HG03139 (cell line): Measurements from ENCODE around the gene NQO1.

Experiments
- ATAC-seq: cut with Tn5 transposase; IDR thresholded peaks from one replicate; pipeline ENCODE4 v1.9.1; 2021; ENCODE audit not compliant: unreplicated experiment

NQO1 gene

DNA sequence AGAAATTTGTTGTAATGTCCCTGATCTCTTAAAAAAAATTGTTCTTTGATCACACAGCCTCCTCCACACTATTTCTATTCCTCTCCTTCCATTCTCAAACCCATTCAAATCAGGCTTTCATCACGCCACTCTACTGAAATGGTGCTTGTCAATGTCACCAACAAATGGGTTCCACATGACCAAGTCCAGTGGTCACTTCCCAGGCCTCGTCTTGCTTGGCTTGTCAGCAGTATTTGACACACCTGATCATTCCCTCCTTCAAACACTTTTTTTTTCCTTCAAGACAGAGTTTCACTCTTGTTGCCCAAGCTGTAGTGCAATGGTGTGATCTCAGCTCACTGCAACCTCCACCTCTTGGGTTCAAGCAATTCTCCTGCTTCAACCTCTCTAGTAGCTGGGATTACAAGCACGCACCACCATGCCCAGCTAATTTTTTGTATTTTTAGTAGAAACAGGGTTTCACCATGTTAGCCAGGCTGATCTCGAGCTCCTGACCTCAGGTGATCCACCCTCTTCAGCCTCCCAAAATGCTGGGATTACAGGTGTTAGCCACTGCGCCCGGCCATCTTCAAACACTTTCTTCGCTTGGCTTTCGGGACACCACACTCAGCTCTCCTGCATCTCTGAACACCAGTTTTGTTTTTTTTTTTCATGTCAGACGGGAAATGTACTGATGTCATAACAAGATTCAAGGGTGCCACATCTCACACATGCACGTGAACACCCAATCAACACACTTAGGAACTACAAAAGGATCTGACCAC lies 18.3 kb downstream of the NQO1 start:
- ATAC-seq, result no peak

DNA sequence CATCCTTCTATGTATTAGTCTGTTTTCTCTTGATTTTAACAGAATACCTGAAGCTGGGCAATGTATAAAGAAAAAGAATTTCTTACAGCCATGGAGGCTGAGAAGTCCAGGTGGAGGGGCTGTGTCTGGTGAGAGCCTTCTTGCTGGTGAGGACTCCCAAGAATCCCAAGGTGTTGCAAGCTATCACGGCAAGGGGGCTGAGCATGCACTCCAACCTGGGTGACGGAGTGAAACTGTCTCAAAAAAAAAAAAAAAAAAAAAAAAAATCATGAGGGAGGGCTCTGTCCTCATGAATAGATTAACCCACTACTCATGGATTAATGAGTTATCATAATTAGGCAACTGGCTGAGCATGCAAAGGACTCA lies 19.4 kb downstream of the NQO1 start:
- no peak for ATAC-seq

DNA sequence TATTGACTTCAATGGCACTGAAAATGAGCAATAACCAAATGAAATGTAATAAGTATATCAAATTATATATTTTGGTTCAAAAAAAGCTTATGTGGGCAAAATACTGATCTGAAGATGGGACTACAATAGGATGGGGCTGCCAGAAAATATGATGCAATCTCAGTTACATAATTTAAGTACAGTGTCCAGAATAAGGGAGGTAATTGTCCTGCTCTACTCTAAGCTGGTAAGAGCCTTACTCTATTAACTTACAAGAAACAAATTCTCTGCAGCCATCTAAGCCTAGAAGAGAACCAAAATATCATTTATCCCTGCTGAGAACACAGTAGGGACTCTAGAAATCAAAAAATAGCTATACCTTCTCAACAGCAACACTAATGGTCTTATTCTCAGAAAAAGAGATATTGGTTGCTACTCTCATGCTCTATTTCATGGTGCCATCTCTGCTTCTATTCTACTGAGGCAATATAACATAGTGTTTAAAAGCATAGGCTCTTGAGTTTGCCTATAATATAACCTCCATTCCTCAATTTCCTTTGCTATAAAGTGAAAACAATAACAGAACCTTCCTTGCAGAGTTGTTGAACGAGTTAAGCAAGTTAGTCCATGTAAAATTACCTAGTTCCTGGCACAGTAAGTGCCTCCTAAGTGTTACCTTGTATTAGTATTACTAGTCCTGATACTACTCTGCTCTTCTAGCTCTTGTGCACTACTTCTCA lies 19.9 kb downstream of the NQO1 start:
- ATAC-seq, result no peak

DNA sequence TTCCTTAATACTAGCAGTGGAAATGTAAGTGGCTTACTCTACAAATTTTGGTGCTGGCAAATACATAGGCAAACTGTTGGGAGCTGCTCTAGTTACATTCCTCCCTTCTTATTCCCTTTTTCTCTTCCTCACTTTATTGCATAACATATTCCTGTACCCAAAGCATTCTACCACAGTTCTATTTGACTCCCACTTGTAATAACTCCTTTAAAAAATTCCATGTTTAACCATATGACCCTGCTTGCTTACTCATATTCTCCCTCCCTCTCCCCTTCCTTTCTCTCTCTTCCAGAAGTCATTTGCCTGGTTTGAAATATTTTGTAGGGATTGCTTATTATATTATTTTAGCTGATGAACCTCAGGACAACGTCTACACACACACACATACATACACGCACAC lies 22.7 kb downstream of the NQO1 start:
- no peak for ATAC-seq

DNA sequence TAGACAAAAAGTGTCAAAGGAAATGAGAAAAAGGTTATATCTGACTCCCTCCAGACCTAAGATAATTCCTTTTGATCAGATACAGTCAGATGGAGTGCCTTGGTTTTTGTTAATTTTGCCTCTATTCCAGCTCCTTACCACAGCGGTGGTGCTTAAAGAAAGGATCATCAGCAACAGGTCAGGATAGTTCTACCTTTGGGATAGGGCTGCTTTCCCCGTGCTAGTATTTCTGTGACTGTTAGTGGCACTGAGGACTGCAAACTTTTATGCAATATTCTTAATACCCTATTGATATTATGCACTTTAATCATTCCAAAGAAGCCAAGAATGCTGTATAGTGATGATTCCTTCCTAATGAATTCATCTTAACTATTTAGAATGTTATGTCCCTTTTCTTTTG lies 24.5 kb downstream of the NQO1 start:
- no peak for ATAC-seq

DNA sequence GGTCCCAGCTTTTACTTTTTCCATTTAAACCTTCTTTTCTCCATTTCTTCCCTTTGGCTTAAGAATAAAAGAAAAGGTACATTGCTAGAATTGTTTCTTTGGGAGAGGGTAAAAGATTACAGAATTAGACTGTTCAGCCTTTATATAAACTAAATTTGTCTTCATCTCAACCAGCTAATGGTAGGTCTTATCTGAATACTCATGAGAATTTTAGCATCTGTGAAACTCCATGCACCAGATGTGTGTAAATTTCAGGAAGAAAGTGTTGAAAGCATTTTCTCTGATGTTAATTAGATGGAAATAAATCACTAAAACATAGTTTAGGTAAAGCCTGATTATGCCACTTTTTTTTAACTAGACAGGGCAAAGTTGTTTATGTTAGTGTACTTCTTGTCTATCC lies 24.9 kb downstream of the NQO1 start:
- ATAC-seq, result no peak

DNA sequence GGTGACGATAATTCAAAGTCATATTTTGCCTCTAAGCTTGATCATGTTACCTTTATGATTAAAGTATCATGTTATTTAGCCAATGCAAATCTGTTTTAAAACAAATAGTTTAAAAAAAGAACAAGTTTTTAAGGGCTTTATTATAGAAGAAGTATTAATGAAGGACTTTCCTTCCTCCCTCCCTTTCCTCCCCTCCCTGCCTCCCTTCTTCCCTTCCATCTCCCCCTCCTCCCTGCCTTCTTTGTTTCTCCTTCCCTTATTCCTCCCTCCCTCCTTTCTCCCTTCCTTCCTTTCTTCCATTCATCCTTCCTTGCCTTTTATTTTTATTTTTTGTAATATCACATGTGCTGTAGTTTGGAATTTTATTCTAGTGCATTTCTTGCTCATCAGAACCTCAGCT lies 26.4 kb downstream of the NQO1 start:
- no peak for ATAC-seq

DNA sequence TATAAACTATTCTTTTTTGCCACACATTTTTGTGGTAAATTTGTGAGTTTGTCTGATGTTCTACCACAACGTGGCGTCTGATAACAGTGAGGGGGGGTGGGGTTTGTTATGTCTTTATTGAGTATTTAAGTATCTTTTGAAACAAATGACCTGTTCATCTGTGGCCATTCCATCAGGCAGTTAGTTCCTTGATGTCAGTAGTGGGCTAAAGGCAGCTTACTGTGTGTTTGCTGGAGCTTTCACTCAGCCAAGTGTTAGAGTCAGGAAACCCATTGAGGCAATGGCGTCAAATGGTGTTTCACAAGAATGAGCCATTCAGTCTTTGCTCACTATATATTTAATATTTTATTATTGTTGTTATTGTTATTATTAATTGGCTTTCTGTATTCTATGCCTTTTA lies 28.0 kb downstream of the NQO1 start:
- no peak for ATAC-seq

DNA sequence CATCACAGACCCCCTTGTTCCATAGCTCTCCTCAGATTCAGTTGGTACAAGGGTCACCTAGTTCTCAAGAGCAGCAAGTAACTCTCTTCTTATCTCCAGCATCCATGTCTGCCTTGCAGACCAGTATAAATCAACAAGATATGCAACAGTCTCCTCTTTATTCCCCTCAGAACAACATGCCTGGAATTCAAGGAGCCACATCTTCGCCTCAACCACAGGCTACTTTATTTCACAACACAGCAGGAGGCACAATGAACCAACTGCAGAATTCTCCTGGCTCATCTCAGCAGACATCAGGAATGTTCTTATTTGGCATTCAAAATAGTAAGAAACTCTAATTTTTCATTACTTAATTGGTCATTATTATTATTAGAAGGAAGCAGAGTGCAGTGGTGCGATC lies 32.4 kb downstream of the NQO1 start:
- no peak for ATAC-seq

DNA sequence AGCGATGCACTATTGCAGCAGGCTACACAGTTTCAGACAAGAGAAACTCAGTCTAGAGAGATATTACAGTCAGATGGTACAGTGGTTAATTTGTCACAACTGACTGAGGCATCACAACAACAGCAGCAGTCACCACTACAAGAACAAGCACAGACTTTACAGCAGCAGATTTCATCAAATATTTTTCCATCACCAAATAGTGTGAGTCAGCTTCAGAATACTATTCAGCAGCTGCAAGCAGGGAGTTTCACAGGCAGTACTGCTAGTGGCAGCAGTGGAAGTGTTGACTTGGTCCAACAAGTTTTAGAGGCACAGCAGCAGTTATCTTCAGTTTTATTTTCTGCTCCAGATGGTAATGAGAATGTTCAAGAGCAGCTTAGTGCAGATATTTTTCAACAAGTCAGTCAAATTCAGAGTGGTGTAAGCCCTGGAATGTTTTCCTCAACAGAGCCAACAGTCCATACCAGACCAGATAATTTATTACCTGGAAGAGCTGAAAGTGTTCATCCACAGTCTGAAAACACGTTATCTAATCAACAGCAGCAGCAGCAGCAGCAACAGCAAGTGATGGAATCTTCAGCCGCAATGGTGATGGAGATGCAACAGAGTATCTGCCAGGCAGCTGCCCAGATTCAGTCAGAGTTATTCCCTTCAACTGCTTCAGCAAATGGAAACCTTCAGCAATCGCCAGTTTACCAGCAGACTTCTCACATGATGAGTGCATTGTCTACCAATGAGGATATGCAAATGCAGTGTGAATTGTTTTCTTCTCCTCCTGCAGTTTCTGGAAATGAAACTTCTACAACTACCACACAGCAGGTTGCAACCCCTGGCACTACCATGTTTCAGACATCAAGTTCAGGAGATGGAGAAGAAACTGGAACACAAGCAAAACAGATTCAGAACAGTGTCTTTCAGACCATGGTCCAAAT lies 34.1 kb downstream of the NQO1 start:
- no peak for ATAC-seq

DNA sequence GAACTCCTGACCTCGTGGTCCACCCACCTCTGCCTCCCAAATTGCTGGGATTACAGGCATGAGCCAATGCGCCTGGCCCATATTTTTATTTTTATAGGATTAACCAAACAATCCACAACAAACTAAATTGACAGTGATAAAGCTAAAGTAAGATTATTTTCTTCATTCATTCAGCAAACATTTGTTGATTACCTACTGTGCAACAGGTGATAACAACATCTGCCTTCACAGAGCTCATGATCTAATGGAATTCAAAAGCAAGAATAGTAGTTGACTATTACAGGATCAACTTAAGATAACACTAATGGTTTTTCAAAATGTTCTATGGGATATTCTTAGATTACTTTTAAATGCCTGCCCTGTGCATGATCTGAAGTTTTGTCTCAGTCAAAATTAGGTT lies 37.8 kb downstream of the NQO1 start:
- no peak for ATAC-seq

DNA sequence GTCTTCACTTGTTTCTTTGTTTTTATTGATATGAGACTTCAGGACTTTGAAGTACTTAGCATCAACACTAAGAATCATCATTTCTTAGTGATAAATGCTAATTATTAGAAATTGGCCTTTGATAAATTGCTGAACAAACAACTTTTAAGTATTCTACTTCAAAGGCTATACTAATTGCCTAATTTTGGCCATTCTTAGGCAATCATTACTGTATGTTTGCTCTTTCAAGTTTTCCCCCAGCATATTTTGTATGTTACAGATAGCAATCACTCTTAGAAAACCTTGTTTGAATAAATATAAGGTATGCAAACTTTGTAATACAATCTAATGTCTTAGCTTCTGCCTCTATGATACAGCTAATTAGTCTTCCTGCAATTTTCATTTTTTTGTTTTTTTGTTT lies 46.0 kb downstream of the NQO1 start:
- no peak for ATAC-seq

DNA sequence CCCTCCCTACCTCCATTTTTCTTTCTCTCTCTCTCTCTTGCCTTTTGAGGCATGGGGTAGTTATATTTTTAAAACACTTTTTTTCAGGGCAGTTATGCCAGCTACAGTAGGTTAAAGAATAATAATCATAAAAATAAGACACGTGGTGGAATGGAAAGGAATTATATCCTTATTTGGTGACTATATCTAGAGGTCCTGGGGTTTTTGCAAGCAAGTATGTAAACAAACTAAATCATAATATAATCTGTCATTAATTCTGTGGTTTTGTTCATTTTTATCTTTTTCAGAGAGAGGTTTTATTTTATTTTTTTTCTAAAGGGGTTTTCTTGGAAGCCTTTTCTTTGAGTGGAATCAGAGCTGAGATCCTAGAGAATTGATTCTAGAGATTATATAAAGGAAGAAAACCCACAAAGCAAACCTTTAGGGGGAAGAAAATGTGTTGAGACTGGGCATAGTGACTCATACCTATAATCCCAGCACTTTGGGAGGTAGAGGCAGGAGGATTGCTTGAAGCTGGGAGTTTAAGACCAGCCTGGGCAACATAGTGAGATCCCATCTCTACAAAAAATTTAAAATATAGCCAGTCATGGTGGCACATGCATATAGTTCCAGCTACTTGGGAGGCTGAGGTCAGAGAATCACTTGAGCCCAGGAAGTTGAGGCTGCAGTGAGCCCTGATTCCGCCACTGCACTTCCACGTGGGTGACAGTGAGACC lies 53.2 kb downstream of the NQO1 start:
- no peak for ATAC-seq

DNA sequence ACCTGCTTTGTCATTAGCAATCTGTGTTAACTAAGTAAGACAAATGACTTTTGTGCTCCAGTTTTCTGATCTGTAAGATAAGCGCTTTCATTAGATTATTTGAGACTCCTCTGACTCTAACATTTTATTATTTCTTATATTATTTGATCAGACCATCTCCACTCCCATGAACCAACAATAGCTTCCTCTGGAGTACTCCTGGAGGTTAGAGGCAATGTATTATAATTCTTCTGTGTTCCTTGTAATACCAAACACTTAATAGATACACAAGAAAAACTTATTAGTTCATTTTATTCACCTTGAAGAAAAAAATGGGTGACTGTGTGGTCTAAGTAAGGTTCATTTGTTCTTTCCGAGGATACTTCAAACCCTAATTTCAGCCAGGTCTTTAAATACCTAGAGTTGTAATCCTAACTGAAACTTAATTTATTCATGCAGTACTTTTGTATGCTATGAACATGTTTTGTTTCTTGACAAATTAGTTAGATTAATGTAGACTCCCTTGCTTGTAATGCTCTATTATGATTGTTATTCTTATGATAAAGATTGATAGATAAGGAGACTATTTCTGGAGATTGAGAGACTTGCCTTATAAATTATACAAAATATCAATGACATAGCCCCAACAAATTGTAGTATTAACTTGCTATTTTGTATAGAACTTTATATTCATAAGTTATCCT lies 53.9 kb downstream of the NQO1 start:
- no peak for ATAC-seq

DNA sequence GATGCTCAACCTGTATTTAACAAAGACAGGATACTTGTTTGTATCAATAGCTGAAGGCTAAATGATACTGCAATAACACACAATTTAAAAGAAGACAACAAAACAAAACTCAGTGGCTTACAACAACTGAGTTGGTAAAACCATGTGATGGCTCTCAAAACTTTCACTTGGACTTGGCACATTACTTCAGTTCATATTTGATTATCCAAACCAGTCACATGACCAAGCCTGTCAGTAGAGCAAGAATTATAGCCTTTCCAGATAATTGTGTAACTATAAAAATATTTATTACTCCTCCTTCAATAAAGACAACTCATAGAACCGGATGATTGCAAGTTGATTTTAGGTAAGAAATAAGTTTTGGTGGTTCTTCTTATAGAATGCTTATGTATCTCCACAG lies 56.8 kb downstream of the NQO1 start:
- no peak for ATAC-seq

DNA sequence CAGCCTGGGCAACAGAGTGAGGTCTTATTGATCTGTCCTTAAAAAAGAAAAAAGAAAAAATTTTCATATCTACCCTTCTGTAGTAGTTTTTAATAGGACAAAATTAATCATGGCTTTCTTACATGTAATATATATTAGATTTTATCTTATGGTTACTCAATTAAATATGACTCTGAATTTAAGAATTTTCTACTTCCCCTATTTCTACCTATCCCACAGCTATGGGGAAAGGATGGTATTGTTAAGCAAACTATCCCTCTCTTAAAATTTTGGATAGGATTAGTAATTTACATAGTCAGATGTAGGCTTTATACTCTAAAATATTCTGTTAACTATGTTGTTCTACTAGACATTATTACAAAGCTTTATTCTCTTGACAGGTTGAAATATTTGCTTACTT lies 62.5 kb downstream of the NQO1 start:
- no peak for ATAC-seq

DNA sequence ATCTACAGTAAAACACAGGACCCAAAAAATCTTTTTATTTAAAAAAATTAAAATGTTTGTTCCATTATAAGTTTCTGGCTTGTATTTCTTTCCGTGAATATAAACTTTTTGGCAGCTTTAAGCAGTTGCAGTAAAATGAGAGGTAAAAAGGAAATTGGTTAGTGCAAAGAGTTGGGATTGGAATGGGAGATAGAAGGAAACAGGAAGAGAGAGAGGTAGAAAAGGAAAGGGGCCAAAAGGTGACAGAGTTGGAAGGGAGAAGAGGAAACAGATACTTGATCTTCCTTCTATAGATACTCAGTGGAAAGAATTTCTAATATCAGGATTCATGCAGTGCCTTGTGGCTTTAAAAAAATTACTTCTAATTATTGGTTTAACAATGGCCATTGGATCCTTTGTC lies 63.5 kb downstream of the NQO1 start:
- ATAC-seq, result no peak

DNA sequence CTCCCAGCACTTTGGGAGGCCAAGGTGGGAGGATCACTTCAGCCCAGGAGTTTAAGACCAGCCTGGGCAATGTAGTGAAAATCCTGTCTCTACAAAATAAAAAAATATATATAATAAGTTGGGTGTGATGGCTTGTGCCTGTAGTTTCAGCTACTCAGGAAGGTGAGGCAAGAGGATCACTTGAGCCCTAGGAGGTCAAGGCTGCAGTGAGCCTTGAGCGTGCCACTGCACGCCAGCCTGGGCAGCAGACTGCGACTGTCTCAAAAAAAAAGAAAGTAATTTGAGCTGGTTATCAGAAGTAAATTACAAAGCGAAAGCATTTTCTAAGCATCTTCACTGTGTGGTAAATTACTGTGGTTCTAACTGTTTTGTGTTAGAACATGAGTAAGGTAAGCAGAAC lies 66.2 kb downstream of the NQO1 start:
- ATAC-seq, result no peak
